ENCODE results near the gene TAB2.

The TAB2 gene

GRCh38 chr6:149457316-149457884, 139.9 kb downstream of the TAB2 start:
- TF ChIP-seq CREB1 (IDR thresholded peaks at IDR 0.05; ENCODE audit: low read depth), result no peak

- TF ChIP-seq REST (IDR thresholded peaks at IDR 0.05; ENCODE audit: low read depth), result no peak
- no peak for TF ChIP-seq NFIC (IDR thresholded peaks at IDR 0.05)
- no peak for TF ChIP-seq CREB1 (IDR thresholded peaks at IDR 0.05; ENCODE audit: low read depth)
- no peak for TF ChIP-seq TAF1 (IDR thresholded peaks at IDR 0.05; ENCODE audit: low read depth)
- TF ChIP-seq USF1 (IDR thresholded peaks at IDR 0.05), result no peak
- no peak for TF ChIP-seq EGR1 (IDR thresholded peaks at IDR 0.05)
- no peak for TF ChIP-seq CEBPB (IDR thresholded peaks at IDR 0.05)
Measured at GRCh38 chr6:149458196-149458595, 140.7 kb downstream of the TAB2 start.

GRCh38 chr6:149458806-149459205, 141.3 kb downstream of the TAB2 start:
- TF ChIP-seq EGR1 (IDR thresholded peaks at IDR 0.05), result no peak
- no peak for TF ChIP-seq USF1 (IDR thresholded peaks at IDR 0.05)
- no peak for TF ChIP-seq CEBPB (IDR thresholded peaks at IDR 0.05)
- no peak for TF ChIP-seq FOXM1 (IDR thresholded peaks at IDR 0.05; ENCODE audit: borderline replicate concordance, low read depth)
- no peak for TF ChIP-seq ZBTB7A (IDR thresholded peaks at IDR 0.05; ENCODE audit: low read depth)
- no peak for TF ChIP-seq EP300 (IDR thresholded peaks at IDR 0.05; ENCODE audit: borderline replicate concordance)
- no peak for TF ChIP-seq RAD21 (IDR thresholded peaks at IDR 0.05; ENCODE audit: low read depth)
- TF ChIP-seq TEAD4 (IDR thresholded peaks at IDR 0.05), result no peak
- no peak for TF ChIP-seq NFIC (IDR thresholded peaks at IDR 0.05)
- TF ChIP-seq REST (IDR thresholded peaks at IDR 0.05; ENCODE audit: low read depth), result no peak
- TF ChIP-seq TCF12 (IDR thresholded peaks at IDR 0.05; ENCODE audit: low read depth), result no peak
- TF ChIP-seq YY1 (IDR thresholded peaks at IDR 0.05; ENCODE audit: low read depth), result no peak
- TF ChIP-seq MAX (IDR thresholded peaks at IDR 0.05), result no peak
- no peak for TF ChIP-seq TAF1 (IDR thresholded peaks at IDR 0.05; ENCODE audit: low read depth)
- TF ChIP-seq CREB1 (IDR thresholded peaks at IDR 0.05; ENCODE audit: low read depth), result no peak

GRCh38 chr6:149459761-149460160, 142.2 kb downstream of the TAB2 start:
- TF ChIP-seq MAX (IDR thresholded peaks at IDR 0.05) (no peak), CREB1 (IDR thresholded peaks at IDR 0.05; ENCODE audit: low read depth) (no peak), USF1 (IDR thresholded peaks at IDR 0.05) (no peak), EP300 (IDR thresholded peaks at IDR 0.05; ENCODE audit: borderline replicate concordance) (no peak), ZBTB7A (IDR thresholded peaks at IDR 0.05; ENCODE audit: low read depth) (no peak), EGR1 (IDR thresholded peaks at IDR 0.05) (no peak)

Measured in Ishikawa (cell line).